Umbilical cord (tissue), 2 donors: Measurements from ENCODE around the gene PPP1R12B. TPM values are rescaled to one million over a fixed set of nuclear protein-coding genes. Genes with fewer than 3 reads are reported as not detected.
"Not testable (repeated sequence)": the region's sequence is repeated elsewhere in the genome, so short reads cannot be mapped to it uniquely, and the experiment has no call there.

Experiments used
- DNase-seq: peaks from one replicate; pipeline ENCODE4 v3.0.0-alpha.2; 2015; ENCODE audit warnings: low spot score
- total RNA-seq: library from RNA; depleted of rRNA; stranded (reverse); fragments of >200 nt; gene quantifications from one replicate; pipeline ENCODE4 v1.2.3, GENCODE V29; 2014; ENCODE audit warnings: low replicate concordance; ENCODE audit not compliant: insufficient read depth

The PPP1R12B gene
- total RNA-seq, 1 donor from 2014 or later, result 472 TPM

- no peak for DNase-seq
Observed at GRCh38 chr1:202613571-202613970, 265.1 kb downstream of the PPP1R12B start.

- peak; percentile 87 for DNase-seq
Observed at GRCh38 chr1:202614363-202615207, 266.1 kb downstream of the PPP1R12B start.

- DNase-seq, result not testable (repeated sequence)
Observed at GRCh38 chr1:202615208-202615500, 266.7 kb downstream of the PPP1R12B start.

- peak; percentile 76 for DNase-seq
Observed at GRCh38 chr1:202615501-202616354, 267.2 kb downstream of the PPP1R12B start.

GRCh38 chr1:202616355-202616915 lies 267.9 kb downstream of the PPP1R12B start:
- no peak for DNase-seq

GRCh38 chr1:202619012-202619411 lies 270.5 kb downstream of the PPP1R12B start:
- DNase-seq, result peak; percentile 22

GRCh38 chr1:202619505-202619904 lies 271.0 kb downstream of the PPP1R12B start:
- DNase-seq, result no peak

- not testable (repeated sequence) for DNase-seq
Observed at GRCh38 chr1:202620036-202620435, 271.5 kb downstream of the PPP1R12B start.

- DNase-seq, result no peak
Observed at GRCh38 chr1:202621446-202621845, 272.9 kb downstream of the PPP1R12B start.

- no peak for DNase-seq
Observed at GRCh38 chr1:202622388-202622787, 273.9 kb downstream of the PPP1R12B start.

GRCh38 chr1:202623075-202623474 lies 274.6 kb downstream of the PPP1R12B start:
- DNase-seq, result peak; percentile 72

GRCh38 chr1:202623476-202623875 lies 275.0 kb downstream of the PPP1R12B start:
- not testable (repeated sequence) for DNase-seq

- DNase-seq, result no peak
Observed at GRCh38 chr1:202624088-202624780, 275.7 kb downstream of the PPP1R12B start.

GRCh38 chr1:202624781-202625108 lies 276.2 kb downstream of the PPP1R12B start:
- DNase-seq, result no peak

GRCh38 chr1:202625416-202626360 lies 277.2 kb downstream of the PPP1R12B start:
- DNase-seq, result peak; percentile 70

- DNase-seq, result not testable (repeated sequence)
Observed at GRCh38 chr1:202627036-202627435, 278.5 kb downstream of the PPP1R12B start.

GRCh38 chr1:202627841-202628565 lies 279.5 kb downstream of the PPP1R12B start:
- DNase-seq, result no peak

GRCh38 chr1:202628646-202629215 lies 280.2 kb downstream of the PPP1R12B start:
- no peak for DNase-seq

- DNase-seq, result not testable (repeated sequence)
Observed at GRCh38 chr1:202629257-202629811, 280.8 kb downstream of the PPP1R12B start.
